HG03354 (cell line): ENCODE data around the gene CYTH4.

Experiments used
- ATAC-seq: cut with Tn5 transposase; IDR thresholded peaks from one replicate; pipeline ENCODE4 v1.9.1; 2021; ENCODE audit warnings: mild to moderate bottlenecking; ENCODE audit not compliant: unreplicated experiment, poor library complexity, severe bottlenecking

Gene CYTH4

DNA sequence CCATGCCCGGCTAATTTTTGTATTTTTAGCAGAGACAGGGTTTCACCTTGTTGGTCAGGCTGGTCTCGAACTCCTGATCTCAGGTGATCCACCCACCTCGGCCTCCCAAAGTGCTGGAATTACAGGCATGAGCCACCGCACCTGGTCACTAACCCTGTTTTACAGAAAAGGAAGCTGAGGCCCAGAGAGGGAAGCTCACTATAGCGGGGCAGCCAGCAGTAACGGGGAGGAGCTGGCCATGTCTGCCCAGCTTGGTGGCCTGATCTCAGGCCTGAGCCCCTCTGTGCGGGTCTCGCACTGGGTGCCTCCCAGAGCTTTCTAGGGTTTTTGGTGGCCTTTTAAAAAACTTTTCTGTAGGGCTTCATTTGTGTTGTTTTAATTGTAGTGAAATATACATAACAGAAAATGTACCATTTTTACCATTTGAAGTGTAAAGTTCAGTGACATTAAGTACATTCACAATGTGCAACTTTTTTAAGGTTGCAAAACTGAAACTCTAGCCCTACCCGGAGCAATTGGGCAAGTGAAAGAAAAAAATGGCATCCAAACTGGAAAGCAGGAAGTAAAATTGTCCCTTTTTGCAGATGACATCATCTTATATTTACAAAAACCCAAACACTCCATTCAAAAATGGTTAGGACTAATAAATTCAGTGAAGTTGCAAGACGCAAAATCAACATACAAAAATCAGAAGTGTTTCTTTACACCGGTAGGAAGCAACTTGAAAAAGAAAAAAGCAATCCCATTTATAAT is 14.5 kb upstream of the CYTH4 start:
- ATAC-seq: no peak

DNA sequence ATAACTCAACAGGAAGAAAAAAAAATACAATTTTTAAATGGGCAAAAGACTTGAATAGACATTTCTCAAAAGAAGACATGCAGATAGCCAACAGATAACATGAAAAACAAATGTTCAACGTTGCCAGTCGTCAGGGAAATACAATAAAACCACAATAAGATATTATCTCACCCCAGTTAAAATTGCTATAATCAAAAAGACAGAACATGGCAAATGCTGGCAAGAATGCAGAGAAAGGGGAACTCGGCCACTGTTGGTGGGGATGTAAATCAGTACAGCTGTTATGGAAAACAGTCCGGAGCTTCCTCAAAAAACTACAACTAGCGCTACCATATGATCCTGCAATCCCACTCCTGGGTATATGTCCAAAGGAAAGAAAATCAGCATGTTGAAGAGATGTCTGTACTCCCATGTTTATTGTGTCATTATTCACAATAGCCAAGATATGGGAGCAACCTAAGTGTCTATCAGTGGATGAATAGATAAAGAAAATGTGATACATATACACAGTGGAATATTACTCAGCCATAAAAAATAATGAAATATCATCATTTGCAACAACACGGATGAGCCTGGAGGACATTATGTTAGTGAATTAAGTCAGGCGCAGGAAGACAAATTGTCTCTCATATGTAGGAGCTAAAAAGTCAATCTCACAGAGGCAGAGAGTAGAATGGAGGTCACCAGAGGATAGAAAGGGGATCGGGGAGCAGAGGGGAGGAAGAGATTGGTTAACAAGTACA is 12.2 kb upstream of the CYTH4 start:
- ATAC-seq: no peak

DNA sequence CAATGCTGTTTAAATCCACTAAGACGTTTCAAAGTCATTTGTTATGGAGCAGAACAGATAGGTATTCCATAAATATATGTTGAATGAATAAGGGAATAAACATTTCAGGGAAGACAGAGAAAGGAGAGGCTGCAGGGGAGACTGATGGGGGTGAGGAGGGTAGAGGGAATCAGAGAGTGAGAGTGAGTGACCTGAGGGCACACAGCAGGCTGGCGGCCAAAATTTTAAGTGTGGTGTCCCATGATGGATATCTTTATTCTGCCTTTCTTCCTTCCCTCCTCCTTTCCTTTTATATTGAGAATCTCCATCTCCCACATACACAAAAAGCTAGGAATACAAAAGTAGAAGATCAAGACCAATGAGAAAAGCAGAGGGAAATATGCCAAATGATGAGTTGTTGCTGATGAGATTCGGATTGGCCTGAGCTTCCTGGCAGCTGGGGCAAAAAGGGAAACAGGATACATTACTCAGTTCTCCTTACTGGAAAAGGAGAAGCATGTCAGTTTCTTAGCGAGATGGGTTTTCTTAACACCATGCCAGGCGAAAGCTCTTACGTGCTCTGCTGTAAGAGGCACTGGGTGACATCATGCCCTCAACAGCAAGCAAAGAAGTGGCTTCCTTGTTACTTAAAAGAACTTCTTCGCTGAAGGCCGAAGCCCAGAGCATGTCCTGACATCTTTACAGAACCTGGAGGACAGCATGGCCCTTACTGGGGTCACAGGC is 11.2 kb upstream of the CYTH4 start:
- no peak for ATAC-seq

DNA sequence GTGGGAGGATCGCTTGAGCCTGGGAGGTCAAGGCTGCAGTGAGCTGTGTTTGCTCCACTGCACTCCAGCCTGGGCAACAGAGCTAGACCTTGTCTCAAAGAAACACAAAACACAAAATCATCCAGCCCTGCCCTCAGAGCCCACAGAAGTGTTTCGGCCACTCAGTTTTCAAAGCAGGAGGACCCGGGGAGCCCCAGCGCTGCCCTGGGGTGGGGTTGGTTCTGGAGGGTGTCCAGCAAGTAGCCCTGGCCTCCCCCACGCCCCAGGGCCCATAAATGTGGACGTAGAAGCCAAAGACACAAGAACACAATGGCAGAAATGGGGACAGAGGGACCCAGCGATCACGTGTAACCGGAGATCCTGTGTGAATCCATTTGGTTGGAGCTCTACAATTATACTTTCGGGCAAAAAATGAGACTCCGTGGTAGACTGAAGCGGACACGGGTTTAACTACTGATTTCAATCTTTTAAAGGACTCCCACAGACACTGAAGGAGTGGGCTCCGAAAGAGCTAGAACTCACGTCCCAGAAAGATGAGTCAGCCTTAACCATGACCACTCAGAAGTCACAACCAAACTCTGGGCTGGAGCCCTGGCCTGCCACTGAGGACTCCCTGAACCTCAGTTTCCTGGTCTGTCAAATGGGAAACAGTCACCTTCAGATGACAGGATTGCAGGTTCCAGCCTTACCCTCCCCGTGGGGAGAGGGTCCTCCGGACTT is 9.0 kb upstream of the CYTH4 start:
- no peak for ATAC-seq

DNA sequence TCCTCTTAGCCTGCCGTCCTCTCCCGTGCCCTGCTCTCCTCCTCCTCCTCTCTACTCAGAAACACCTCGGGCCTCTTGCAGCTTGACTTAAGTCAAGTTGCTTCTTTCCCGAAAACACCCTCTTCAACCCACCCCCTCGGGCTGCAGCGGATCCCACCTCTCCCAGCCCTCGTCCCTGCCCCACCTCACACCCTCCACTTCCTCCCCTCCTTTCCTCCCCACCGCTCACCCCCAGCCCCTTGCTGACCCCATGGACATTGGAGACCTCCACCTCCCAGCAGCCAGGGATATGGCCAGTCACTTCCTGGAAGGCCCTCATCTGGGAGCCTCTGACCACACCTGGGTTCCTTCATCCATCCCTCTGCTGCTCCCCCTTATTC is 8.5 kb upstream of the CYTH4 start:
- no peak for ATAC-seq

DNA sequence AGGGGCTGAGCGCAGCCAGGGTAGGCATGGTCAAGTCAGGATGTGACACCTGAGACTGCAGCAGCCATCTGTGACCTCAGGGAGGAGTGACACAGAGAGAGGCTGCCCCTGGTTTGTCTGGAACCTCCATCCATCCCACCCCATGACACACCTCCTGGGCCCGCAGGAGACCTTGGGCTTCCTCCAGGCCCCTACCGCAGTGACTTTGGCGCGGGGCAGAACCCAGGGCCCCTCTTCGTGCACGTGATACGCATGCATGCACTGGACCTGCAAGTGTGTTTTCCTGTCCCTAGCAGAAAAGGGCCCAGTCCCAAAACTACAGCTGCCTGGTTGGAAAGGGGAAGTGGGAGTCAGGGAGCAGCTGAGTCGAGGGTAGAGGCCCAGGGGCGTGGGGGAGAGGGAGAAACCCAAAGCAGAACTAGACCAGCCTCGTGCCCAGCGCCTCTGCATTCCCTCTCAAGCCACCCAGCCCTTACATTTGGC is 7.9 kb upstream of the CYTH4 start:
- ATAC-seq: no peak

DNA sequence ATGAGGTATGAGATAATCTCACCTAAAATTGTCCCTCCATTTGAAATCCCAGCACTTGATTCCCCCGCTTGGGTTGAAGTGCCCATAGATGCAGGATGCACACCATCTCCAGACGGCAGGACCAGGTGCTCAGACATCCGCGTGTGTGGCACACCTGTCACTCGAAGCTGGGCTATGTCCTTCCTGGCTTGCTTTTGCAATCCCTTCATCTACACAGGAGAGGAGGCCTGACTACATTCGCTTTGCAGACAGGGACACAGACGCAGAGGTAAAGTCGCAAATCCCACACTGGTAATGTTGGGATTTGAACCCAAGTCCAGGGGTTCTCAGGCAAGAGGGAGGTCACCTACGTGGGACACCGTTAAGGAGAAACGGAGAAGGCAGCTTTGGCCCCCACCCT is 7.2 kb upstream of the CYTH4 start:
- no peak for ATAC-seq

DNA sequence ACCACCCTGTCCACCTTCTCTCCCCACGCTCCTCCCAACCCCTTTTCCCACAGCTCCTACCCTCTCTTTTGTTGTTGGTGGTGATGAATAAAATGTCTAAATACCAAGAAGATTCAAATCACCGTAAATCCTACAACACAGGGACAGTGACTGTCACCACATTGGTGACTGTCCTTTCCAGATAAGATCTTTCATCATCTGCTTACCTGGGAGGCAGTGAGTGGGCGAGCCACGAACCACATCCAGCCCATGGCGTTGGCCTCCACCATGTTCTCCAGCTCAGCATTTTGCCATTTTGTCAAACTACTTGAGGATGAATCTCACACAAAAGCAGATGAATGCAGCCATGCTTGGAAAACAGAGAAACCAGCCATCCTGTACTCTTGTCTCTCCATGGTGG is 6.7 kb upstream of the CYTH4 start:
- ATAC-seq: no peak

DNA sequence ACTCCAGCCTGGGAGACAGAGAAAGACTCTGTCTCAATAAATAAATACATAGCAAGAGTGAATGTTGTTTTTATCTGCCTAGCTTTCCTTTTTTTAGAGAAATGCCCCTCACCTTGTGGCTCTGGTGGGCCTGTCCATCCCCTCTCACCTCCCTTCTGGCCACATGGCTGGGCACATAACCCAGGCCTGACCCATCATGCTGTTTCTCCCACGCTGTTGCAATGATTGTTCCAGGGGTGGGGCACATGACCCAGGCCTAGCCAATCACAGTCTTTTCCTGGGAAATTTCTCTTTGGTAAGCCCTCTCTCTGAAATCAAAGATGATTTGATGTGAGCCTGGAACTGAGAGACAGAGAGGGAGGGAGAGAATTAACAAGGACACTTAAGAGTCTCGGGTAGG is 5.5 kb upstream of the CYTH4 start:
- ATAC-seq: no peak

DNA sequence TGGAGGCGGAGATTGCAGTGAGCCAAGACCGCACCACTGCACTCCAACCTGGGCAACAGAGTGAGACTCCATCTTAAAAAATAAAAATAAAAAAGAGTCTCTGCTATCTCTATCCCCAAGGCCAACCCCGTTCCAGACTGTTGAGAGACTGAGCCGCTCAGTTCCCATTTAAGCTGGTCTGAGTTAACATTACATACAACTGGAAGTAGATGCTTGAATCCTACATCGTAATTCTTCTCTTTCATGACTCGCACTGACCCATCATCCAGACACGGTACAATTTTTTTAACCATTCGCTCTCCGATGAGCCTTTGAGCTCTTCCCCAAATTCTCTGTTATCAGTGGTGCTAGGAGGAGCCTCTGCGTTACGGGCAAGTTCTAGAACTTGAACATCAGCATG is 4.9 kb upstream of the CYTH4 start:
- no peak for ATAC-seq

DNA sequence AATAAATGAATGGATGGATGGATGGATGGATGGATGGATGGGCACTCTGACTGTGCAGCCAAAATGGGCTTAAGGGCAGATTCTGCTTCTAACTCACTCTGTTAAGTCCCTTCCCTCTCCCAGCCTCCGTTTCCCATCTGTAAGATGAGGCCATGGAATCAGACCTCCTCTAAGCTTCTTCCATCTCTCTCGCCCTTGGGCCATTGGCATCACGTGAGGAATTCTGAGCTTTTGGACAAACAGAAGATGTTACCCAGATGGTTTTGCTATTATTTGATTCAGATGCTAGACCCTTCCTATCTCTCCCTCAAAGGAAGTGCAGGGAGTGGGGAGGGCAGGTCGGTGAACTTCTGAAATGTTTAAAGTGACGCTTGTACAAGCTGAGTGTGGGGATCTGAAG is 4.0 kb upstream of the CYTH4 start:
- no peak for ATAC-seq

DNA sequence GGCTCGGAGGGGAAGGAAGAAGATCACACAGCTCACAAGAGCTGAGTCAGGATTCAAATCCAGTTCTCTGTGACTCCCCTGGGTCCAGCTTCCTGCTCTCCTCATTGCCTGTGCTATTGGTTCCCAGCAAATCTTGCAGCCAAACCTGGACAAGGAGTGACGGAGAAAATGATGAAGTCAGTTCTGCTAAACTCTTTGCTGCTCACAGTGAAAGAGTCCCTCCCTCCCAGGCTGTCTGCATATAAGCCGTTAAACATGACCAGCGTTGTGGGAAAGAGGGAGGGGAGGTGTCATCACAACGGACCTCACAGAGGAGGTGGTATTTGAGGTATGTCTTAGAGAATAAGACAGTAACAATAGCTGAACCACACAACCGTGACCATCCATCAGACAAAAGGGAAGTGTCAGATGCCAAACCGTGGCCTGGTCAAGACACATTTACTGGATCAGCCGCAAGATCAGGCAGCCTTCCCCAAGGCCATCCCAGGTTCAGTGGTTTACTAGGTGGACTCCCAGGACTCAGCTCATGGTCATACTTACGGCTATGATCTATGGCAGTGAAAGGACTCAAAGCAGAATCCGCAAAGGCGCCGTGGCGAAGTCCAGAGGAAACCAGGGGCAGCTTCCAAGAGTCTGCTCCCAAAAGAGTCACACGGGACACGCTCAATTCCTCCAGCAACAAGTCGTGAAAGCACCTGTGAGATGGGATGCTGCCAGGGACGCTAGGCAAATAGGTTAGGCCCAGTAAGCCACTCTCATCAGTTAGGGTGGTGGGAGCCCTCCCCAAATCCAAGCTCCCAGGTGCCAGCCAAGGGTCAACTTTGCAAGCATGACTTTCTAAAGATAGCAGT is 2.8 kb upstream of the CYTH4 start:
- ATAC-seq: no peak

DNA sequence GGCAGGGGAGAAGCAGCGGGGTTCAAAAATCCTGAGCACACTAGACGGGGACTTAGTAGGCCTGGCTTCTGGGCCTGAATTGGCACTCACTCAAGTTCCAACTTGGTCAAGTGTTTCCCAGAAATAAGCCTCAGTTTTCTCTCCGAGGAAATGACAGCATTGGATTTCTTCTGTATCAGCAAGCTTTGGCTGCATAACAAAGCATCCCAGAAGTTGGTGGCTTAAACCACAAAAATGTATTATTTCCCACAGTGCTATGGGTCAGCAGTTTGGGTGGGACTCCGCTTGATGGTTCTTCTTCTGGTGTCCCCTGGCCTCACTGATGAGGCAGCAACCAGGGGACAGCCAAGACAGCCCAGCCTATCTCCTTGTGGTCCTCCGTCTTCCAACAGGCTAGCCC is 1.6 kb upstream of the CYTH4 start:
- ATAC-seq: no peak

DNA sequence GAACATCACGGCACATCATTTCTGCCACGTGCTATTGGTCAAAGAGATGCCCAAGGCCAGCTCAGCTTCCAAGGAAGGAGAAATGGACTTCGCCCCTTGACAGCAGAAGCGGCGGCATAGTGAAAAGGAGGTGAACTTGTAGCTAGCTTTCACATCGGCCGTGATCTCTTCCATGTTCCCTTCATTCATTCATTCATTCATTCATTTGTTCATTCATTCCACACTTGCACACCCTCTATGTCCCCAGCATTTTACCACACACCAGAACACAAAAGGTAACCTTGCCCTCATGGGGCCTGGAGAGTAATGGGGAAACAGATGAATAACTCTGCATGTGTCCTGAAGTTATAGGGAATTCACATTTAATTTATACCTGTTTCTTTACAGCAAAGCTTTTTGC is 1.1 kb upstream of the CYTH4 start:
- no peak for ATAC-seq

DNA sequence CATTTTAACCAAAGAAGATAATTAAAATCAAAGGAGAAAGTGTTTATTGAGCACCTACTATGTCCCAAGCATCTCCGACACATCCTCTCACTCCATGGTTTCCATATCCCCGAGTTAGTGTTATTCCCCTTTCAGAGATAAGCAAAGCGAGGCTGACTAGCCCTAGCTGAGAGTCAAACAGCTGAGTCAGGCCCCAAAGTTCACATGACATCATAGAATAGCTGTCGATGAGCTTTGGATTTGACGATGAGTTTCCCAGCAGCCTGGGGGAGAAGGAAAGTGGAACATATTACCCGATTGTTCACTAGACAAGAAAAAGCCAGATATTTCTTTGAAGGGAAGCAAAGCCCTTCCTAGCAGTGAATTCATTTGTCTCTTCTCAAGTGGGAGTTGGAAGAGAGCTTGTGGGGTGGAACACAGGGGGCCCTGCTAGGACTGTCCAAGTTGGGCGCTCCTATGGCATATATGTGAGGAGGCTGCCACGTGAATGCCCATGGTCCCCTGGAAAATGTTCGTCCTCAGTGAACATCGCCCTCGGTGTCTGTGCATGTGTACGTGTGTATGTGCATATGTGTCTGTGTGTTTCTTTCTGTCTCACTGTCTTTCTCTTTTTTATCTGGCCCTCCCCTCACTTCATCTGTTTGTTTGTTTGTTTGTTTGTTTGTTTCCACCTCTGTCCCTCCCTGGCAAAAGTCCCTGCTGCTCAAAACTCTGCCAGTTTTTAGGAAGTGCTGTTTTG is 493 bp upstream of the CYTH4 start:
- ATAC-seq: peak; percentile 13

DNA sequence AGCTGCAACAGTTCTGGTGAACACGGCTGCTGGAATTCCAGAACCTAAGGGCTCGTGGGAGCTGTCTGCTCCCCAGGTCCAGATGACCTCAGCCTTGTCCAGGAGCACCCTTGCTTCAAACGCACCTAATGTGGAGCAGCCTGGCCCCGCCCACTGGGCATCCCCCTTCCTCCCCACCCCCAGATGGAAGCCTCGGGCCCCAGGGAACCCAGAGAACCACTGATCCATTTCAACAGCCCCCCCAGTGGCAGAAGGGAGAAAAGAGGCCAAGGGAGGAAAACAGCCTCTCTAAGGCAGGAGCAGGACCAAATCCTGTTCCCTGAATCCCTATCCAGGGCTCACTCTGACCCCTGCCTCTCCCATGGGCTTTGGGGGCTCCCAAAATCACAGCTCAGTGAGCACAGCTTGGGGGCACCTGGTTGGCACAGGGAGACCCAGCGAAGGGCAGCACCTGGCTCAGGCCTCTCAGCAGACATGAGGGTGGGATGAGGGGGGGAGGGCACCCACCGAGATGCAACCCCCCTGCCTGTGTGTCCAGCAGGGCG is 1.2 kb downstream of the CYTH4 start:
- ATAC-seq: no peak

DNA sequence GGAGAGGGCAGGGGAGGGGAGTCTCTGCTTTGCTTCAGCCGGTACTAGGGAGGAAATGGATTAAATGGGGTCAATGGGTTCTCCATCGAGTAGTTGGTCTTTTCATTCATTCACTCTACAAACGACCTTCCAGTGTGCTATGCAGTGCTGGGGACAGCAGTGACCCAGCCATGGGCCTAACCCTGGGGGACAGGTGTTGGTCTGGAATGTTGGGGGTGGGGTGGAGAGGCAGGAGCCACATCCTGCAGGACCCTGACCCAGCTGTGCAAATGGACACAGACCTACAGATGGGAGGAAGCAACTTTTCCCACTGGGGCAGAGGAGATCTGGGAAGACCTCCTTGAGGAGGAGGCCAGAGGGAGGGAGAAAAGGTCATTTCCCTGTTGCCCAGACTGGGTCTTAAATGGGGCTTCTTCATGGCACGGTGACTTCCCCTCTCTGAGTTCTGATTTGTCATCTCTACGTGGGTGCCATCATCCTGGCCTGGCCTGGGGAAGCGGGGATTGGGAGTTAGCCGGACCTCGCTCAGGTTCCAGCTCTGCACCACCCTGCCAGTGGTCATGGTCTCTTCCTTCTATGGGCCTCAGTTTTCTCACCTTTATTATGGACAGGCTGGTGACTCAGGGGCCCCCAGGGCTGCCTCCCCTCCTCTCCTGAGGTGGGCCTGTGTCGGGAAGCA is 2.0 kb downstream of the CYTH4 start:
- no peak for ATAC-seq

DNA sequence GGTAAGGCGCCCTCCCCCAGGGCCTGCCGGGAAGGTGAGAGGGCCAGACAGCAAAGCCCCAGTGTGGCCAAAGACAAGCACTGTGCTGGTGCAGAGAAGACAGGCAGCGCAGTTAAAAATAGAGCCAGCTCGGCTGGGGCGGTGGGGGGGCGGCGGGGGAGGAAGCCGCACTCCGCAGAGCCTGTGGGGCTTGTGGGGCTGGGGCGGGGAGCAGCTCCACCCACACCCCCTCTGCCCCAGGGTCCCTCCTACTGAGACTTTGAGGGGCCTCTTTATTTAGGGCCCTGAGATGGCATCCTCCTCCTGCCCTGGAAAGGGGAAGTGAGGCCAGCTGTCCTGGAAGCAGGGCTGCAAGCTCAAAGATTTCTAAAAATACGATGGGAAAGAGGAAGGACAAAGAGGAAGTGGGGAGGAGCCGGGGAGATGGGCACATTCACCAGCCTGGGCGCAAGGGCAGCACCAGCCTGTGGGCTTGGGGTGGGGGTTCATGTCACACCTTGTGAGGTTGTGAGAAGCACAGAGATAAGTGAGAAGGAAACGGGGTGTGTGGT is 2.6 kb downstream of the CYTH4 start:
- no peak for ATAC-seq
